ENCODE measurements around the gene CEPT1. TPM values are rescaled to one million over a fixed set of nuclear protein-coding genes. Genes with fewer than 3 reads are reported as not detected.

The CEPT1 gene
- total and polyA plus RNA-seq, 2 of the 13 experiments (the other 11 are each of a cell fraction or from before 2014, with no cell fraction given) = 35.7 to 48.2 TPM

GRCh38 chr1:111139956-111140679, at the start of gene CEPT1, which contains the start of gene DRAM2 (continued):
- peak; percentile 70 for TF ChIP-seq HNF1B (CRISPR knock-in tag; IDR thresholded peaks at IDR 0.05)
- peak; percentile 94 for TF ChIP-seq RBFOX2 (IDR thresholded peaks at IDR 0.05; ENCODE audit: low read depth, low read length)
- 0 out of 2 replicates have a peak, but pooled peaks have one; percentile 50 for TF ChIP-seq NFKBIZ (CRISPR knock-in tag; IDR thresholded peaks at IDR 0.05)
- TF ChIP-seq NR2F1 (CRISPR knock-in tag; IDR thresholded peaks at IDR 0.05) = 0 out of 4 replicates have a peak, but pooled peaks of 1 of the 2 experiments have one; percentile 16
- TF ChIP-seq SAP130 (CRISPR knock-in tag; IDR thresholded peaks at IDR 0.05; ENCODE audit: low read depth) = peak; percentile 79
- 0 out of 2 replicates have a peak, but pooled peaks have one; percentile 6 for TF ChIP-seq NFE2 (CRISPR knock-in tag; IDR thresholded peaks at IDR 0.05)
- TF ChIP-seq ZNF331 (CRISPR knock-in tag; IDR thresholded peaks at IDR 0.05) = peak; percentile 59; the same call in 1 of the 2 replicates
- 0 out of 2 replicates have a peak, but pooled peaks have one; percentile 40 for TF ChIP-seq MAF1 (CRISPR knock-in tag; IDR thresholded peaks at IDR 0.05; ENCODE audit: borderline replicate concordance)
- TF ChIP-seq HOXA3 (CRISPR knock-in tag; IDR thresholded peaks at IDR 0.05) = peak; percentile 55
- no peak for TF ChIP-seq ZBTB8A (CRISPR knock-in tag; IDR thresholded peaks at IDR 0.05; ENCODE audit: borderline replicate concordance, low read depth)
- TF ChIP-seq POLR2G (IDR thresholded peaks at IDR 0.05; ENCODE audit: low read depth, low read length) = peak; percentile 86
- TF ChIP-seq IRF9 (CRISPR knock-in tag; IDR thresholded peaks at IDR 0.05; ENCODE audit: borderline replicate concordance) = 0 out of 2 replicates have a peak, but pooled peaks have one; percentile 16
- TF ChIP-seq ZNF33A (CRISPR knock-in tag; IDR thresholded peaks at IDR 0.05; ENCODE audit: borderline replicate concordance) = 0 out of 2 replicates have a peak, but pooled peaks have one; percentile 58
- TF ChIP-seq ZBTB46 (CRISPR knock-in tag; IDR thresholded peaks at IDR 0.05; ENCODE audit: borderline replicate concordance) = no peak
- peak; percentile 14; the same call in 1 of the 2 replicates for TF ChIP-seq MEIS1 (CRISPR knock-in tag; IDR thresholded peaks at IDR 0.05; ENCODE audit: borderline replicate concordance)
- TF ChIP-seq IKZF4 (CRISPR knock-in tag; IDR thresholded peaks at IDR 0.05; ENCODE audit: borderline replicate concordance, low read depth, not compliant biosample characterization) = peak; percentile 27
- TF ChIP-seq POGZ (CRISPR knock-in tag; IDR thresholded peaks at IDR 0.05) = peak; percentile 33; the same call in 1 of the 2 replicates
- TF ChIP-seq ZZZ3 (CRISPR knock-in tag; IDR thresholded peaks at IDR 0.05; ENCODE audit: borderline replicate concordance) = no peak; the same call in 1 of the 2 replicates
- TF ChIP-seq ZNF138 (CRISPR knock-in tag; IDR thresholded peaks at IDR 0.05; ENCODE audit: low read depth) = peak; percentile 41; the same call in 1 of the 2 replicates
- TF ChIP-seq SPEN (CRISPR knock-in tag; IDR thresholded peaks at IDR 0.05; ENCODE audit: low read depth) = peak; percentile 65
- no peak for TF ChIP-seq HOXA9 (CRISPR knock-in tag; IDR thresholded peaks at IDR 0.05; ENCODE audit: borderline replicate concordance)
- TF ChIP-seq PPARG (CRISPR knock-in tag; conservative IDR thresholded peaks at IDR 0.05) = 0 out of 2 replicates have a peak, but pooled peaks have one; percentile 17
- TF ChIP-seq NR2C2 (CRISPR knock-in tag; IDR thresholded peaks at IDR 0.05; ENCODE audit: borderline replicate concordance) = peak; percentile 50; the same call in 1 of the 2 replicates
- 0 out of 2 replicates have a peak, but pooled peaks have one; percentile 15 for TF ChIP-seq BRD4 (CRISPR knock-in tag; IDR thresholded peaks at IDR 0.05)

All from HepG2 (cell line).